ENCODE measurements around the gene DUSP12.
"Not testable (repeated sequence)": the region's sequence is repeated elsewhere in the genome, so short reads cannot be mapped to it uniquely, and the experiment has no call there.

Gene DUSP12

DNA sequence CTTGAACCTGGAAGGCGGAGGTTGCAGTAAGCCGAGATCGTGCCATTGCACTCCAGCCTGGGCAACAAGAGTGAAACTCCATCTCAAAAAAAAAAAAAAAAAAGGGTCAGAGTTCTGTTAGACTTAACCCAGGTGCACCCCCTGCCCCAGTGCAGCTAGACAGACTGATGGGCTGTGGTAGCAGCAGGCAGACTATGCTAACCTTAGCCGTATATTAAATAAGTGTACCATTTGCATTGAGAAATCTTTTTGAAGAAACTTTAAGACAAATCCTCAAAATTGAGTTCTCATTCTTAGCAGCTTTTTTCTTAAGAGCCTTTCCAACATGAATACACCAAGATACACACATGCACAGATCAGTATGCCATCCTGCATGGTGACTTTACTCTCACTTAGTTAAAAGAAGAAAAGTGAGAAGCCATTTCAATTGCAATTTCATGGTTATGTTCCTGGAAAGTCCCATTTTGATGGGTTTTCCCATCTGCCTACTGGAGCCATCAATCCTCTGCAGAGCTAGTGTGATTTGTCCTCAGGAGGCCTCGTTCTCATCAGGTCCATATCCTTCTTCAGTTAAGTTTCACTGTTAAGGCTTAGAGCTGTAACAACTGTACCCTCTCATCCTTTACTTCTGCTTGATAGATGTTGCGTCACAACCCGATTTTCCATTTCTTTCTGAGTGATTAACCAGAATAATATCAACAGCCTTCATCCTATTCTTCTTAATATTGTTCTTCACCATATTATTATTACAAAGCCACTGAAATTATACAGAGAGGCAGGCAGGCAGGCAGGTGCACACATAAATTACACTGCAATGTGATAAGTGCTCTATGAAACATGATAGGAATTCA is 21.0 kb upstream of the DUSP12 start:
- no peak for DNase-seq

DNA sequence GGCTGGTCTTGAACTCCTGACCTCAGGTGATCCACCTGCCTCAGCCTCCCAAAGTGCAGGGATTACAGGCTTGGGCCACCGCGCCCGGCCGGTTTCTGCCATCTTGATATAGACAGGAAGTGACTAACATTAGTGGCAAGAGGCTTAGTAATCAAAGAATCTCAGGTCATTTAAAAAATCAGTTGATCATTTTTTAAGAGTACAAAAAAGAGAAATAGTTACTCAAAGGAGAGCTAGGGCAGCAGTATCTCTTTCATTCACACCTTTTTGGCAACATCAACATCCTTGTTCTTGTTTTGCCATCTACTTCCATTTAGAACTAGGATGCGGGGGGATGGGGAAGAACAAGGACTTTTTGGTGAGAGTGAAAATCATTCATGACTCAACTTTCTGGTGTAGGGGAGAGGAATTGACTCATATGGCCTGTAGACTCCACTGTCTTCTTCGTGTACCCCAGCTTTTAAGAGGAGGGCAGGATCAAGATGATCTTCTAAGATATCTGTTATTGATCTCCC is 19.5 kb upstream of the DUSP12 start:
- no peak for DNase-seq

DNA sequence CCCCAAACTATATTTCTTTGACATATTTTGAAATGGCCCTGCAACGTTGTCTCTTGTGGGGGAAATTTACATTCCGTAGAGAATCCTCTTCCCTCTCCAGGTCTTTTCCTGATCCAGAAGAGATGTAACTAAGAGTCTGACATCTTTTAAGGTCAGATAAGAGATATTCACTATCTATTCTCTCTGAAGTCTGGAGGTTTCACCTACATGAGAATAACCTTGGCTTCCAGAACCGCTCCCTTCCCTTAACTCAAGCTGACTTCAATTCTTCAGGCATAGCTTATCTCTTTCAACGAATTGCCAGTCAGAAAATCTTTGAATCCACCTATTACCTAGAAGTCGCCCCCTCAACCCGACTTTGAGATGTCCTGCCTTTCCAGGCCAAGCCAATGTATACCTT is 18.3 kb upstream of the DUSP12 start:
- DNase-seq = no peak

DNA sequence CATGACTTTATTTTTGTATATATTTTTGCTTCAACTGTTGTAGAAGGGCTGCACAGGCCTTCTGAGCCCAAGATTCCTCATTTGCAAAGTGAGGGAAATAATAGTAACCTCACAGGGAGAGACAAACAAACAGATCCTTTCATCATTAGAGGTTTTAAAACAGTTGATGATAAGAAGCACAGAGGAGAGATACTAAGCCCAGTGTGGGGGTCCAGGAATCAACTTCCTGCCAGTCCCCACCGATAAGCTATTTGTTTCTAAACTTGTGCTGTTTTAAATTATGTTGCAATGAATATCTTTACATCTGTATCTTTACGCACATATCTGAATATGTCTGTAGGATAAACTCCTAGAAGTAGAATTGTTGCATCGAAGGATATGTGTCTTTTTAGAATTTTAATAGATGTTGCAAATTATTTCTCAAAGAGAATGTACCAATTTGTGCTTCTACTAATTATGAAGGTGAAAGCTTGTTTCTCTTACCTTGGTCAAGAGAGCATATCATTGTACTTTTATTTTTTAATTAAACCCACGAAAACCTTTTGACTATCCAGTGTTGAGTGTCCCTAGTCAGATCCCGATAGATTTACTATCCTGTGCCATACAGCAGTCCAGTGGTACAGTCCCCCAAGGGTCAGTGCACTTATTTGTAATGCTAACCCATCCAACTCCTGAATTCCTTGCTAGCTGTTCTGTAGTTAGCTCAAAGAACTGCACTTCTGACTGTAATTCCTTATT is 17.4 kb upstream of the DUSP12 start:
- DNase-seq = no peak

DNA sequence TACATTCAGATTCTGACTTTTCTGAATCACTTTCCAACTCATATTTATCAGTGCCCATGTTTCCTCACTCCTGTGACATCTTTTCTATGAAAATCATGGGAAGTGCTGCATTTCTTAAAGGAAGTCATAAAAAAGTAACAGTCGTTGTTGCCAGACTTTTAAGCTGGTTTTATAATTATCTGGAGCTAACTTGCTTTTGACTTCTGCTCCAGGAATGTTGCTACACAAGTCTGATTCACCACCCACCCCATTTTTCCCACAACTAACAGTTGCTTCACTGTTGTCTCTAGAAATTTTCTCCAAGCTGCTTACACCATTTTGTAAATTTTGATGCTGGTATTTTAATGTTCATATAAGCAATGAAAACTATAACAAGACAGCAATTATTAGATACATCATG is 16.1 kb upstream of the DUSP12 start:
- no peak for DNase-seq

DNA sequence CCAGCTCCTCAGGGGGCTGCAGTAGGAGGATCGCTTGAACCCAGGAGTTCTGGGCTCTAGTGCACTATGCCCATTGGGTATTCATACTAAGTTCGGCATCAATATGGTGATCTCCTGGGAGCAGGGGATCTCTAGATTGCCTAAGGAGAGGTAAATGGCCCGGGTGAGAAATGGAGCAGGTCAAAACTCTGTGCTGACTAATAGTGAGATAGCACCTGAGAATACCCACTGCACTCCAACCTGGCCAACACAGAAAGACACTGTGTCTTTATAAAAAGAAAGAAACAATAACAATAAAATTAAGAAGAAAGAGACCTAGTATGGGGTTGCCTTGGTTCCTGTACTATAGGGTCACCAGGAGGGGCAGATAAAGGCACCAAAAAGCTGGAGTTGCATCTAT is 13.7 kb upstream of the DUSP12 start:
- no peak for DNase-seq

DNA sequence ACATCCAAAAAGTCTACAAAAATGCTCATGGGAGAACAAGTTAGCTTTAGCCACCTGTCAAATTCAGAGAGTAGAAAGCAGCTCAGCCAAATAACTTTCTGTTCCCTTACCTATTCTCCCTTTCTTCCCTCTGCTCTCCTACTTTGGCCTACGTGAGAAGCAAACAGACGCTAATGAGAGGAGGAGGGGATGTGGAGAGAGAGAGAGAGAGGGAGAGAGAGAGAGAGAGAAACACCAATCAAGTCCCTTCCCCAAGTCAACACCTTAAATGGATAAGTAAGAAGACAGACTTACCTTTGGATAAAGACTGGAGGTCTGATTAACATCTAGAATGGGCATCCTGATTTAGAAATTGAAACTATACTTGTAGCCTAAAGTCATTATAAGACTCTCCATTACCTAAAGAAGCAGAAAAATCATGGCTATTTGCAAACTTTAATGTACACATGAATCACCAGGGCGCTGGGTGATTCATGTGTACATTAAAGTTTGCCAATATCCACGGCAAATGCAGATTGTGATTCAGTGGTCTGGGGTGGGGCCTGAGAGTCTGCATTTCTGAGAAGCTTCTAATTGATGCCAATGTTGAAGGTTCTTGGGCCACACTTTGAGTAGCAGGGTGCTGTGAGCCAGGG is 13.1 kb upstream of the DUSP12 start:
- DNase-seq = no peak

DNA sequence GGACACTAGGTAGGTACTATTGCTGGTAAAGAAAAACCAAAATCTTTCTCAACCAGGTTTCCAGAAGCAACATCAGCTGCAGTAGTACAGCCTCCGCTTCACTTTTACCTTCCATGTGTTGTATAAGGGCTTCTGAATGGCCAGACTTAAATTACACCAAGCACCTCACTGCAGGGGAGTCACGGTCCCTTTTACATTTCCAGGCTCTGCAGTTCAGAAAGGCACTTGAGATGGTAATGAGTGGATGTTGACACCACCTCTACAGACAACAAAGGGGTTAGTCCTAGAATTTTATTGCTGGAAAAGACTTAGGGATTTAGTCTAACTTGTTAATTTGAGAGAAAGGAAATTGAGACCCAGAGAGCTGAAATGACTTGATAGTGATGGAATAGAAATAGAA is 12.0 kb upstream of the DUSP12 start:
- DNase-seq = no peak

DNA sequence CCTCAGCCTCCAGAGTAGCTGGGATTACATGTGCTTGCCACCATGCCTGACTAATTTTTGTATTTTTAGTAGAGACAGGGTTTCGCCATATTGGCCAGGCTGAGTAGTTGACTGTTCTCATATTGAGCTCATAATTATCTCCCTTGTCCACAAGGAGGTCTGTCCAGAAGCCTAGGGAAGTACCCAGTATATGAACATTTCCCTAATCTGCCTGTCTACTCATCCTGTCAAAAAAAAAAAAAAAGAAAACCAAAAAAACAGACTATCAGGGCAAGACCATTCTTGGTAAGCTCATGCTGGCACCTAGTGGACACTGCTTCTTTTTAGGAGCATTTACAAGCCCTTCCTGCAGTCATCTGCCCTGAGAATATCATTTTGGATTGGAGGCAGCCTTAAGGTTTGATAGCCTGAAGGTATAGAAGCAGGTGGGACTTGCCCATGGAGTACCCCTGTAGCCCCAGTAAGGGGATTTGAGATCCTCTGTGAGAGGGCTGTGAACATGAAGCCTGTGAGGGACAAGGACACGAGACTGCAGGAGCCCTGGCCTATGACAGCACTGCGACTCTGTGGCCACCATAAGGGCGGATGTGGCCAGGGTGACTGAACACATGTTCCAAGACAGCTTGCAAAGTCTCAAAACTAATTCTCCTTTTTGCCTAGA is 10.8 kb upstream of the DUSP12 start:
- peak in 1 of 2 donors; percentile 25 for DNase-seq

DNA sequence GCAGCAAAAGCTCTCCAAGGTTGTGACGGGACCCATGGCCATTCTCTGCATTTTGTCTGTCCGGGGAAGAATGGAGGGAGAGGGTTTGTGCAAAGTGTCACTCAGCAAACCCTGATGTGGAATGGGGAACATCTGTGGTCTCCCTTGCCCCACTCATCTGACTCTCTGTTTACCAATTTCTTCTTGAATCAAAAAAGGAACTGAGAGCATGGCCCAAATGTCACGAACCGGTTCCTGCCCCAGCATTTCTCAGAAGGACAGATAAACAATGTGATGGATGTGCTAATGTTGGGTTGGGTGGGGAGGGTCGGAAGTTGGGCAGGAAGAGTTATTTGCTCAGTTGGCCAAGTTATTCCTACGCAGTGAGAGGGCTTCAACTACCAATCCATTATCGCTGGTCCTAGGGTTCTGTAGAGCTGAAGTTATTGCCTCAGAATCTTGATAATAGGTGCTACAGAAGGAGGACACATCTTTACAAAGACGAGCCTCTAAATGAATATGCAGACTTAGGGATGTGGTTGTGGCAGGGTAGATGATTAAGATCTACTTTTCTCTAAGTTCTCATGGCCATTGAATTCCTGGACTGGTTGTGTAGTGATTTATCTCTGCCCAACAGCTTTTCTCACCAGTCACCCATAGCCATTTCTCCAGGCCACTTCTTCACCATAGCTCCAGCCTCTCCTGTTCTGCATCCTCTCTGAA is 9.6 kb upstream of the DUSP12 start:
- DNase-seq = no peak

DNA sequence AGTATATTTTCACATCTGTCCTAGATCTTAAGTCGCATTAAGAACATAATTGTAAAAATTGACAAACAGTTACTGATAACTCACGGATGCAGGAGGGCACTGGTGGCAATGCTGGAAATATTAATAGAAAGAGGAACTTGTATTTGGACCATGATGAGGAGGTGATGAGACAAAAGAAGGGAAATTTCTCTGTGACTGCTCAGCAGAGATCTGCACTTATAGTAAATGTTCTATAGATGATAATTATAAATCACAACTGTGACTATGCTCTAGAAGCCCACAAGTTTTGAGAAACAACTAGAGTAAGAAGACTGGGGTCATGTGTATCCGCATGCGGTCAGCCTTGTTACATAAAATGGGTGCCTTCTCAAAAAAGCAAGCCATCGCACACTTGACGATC is 8.7 kb upstream of the DUSP12 start:
- DNase-seq = peak in 1 of 2 donors; percentile 41

DNA sequence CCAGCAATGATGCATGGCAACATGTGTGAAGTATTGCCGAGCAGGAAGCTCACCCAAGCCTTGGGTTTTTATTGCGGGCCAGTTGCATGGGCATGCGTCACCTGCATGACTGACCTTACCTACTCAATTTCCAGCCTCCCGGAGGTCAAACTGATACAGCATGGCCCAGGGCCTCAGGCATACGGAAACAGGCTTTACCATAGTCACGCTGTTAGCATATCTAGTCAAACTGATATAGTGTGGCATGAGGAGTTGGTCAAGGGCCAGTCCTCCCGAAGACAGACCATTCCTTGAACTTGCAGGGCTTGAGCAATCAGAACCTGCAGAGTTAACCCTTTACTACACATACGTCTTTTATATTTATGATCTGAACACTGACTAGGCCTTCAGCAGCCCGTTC is 6.4 kb upstream of the DUSP12 start:
- DNase-seq = no peak

DNA sequence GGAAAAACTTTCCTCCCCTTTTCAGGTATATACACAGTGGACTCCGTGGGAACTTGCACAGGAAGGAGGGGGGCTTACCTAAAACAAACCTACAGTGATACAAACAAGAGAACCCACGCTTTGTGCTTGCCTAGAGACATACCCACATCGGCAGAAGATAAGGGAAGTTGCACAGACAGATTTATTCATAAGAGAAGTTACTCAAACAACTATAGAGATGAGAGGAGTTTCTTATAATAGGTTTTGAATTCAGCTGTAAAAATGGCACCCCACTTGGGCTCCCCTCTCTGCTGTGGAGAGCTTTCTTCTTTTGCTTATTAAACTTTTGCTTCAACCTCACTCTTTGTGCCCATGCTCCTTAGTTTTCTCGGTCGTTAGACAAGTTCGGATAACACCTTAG is 1.8 kb upstream of the DUSP12 start:
- no peak for DNase-seq

DNA sequence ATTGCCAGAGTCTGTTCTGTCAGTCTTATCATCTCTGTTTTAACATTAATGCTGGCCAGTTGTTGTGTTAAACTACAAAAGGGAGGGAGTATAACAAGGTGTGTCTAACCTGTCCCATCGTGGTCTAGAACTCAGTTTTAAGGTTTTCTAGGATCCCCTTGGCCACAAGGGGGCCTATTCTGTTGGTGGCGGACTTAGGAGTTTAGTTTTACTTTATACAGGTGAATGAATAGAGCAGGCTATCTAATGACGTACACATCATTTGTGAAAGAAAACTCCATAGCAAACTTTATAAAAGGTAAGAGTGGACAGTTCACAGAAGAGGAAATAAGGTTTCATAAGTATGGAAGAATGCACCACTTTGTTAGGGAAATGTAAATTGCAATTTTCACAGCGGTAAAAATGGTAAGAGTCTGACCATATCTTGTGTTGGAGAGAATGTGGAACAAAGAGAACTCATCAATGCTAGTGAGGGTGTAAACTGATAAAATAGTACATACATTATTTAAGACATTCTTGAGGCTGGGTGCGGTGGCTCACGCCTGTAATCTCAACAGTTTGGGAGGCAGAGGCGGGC is 14.0 kb downstream of the DUSP12 start:
- DNase-seq = no peak

DNA sequence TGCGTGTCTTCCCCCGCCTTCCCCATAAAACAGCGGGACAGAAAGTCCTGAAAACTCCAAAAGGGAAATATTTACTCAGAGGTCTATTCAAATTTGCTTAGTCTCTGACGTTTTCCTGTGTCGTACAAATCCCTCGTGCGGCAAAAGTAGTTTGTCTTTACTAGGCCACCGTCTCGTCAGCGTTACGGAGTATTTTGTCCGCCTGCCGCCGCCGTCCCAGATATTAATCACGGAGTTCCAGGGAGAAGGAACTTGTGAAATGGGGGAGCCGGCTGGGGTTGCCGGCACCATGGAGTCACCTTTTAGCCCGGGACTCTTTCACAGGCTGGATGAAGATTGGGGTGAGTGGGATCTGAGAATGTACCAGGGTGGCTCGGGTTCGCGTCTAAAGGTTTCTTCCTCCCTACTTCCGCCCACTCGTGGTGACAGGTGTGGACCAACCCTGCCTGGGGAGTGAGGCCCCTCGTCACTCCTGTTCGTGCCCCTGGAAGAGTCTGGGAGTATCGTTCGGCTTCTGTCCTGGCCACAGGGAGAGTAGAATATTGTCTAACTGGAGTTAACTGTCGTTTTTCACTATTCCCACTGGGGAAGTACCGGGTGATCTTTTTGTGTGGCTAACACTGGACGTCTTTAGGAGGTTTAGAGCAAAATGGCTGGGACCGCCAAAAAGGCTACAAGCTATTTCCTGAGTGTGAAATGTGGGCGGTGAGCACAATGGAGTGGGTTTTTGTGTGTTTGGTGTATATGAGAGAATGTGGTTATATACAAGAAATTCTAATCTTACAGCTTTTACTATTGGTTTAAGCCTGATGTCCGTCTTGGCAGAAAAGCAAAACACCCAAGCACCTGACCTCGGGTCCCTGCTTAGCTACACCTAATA is 16.8 kb downstream of the DUSP12 start, which contains the start of gene ATF6:
ATF6 (plus strand) TSS at position 219 of the 880 bp plus-strand sequence; CDS start at position 260, 41 bp downstream.
- peak; percentile 64 to 87 for DNase-seq

DNA sequence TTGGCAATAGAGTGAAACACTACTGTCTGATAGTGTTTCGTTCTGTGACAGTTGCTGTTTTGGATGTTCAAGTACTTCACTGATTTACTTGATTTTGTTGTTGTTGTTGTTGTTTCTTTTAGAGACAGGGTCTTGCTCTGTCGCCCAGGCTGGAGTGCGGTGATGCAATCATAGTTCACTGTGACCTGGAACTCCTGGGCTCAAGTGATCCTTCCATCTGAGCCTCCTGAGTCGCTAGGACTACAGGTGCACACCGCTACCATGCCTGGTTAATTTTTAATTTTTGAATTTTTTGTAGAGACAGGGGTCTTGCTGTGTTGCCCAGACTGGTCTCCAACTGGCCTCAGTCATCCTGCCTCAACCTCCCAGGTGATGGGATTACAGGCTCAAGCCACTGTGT is 18.9 kb downstream of the DUSP12 start:
- DNase-seq = no peak

DNA sequence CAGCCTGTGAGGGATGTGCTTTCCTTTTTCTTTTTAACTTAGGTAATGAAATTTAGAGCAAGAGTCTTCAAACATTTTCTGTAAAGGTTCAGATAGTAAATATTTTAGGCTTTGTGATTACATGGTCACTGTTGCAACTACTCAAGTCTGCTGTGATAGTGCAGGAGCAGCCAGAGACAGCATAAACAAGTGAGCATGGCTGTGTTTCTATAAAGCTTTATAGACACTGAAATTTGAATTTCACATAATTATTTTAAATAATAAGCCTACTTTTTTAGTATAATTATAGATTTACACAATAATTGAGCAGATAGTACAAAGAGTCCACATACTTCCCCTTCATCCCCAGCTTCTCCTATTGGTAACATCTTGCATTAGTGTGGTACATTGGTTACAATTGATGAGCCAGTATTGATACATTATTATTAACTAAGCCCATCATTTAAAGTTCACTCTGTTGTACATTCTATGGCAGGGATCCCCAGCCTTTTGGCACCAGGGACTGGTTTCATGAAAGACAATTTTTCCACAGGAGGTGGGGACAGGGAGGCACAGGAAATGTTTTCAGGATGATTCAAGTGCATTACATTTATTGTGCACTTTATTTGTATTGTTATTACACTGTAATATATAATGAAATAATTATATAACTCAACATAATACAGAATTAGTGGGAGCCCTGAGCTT is 19.5 kb downstream of the DUSP12 start:
- no peak for DNase-seq

DNA sequence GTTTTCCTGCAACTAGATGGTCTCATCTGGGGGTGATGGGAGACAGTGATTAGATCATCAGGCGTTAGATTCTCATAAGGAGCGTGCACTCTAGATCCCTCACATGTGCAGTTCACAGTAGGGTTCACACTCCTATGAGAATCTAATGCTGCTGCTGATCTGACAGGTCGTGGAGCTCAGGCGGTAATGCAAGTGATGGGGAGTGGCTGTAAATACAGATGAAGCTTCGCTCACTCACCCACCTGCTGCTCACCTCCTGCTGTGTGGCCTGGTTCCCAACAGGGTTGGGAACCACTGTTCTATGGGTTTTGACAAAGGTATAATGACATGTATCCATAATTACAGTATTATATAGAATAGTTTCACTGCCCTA is 20.1 kb downstream of the DUSP12 start:
- DNase-seq = not testable (repeated sequence)

DNA sequence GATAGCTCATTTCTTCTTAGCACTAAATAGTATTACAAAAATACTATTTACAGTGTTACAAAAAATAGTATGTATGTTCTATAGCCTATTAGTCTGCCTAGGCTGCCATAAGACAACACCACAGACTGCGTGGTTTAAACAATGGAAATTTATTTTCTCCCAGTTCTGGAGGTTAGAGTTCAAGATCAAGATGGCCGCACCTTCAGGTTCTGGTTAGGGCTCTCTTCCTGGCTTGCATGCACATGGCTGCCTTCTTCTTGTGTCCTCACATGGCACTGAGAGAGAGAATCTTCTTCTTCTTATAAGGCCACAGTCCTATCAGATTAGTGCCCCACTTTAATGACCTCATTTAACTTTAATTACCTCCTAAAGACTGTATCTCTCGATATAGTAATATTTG is 20.7 kb downstream of the DUSP12 start:
- DNase-seq = no peak

DNA sequence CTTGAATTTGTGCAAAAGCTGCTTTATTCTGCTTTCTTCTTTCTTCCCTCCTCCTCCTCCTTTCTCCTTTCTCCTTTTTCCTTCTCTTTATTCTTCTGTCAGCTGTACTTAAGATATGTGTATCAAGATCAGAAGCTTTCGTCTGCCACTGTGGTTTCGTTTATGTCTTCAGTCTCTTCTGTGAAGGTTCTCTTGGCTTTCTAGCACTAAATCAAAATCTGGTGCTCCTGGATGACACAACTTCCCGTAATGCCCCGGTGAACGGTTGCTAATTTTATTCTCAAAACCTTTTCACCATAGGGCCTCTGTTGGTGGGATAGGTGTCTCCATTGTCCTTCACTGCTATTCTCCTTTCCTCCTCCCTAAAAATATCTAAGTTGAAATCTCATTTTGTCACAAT is 21.6 kb downstream of the DUSP12 start:
- DNase-seq = no peak
